Transverse colon (tissue), 4 donors: ENCODE results near the gene NPY5R. TPM values are rescaled to one million over a fixed set of nuclear protein-coding genes. Genes with fewer than 3 reads are reported as not detected.

Experiments
- DNase-seq: peaks from one replicate; pipeline ENCODE4 v3.0.0-alpha.2; 2019
- H3K27ac ChIP-seq, 4 donors: fragments of 200-600 bp; sonication (generic); 2 replicates each; pipeline ENCODE4 v1.5.1; 2016 to 2018; ENCODE audit warnings: inconsistent platforms in 4 of 4
- H3K27me3 ChIP-seq: fragments of 200-600 bp; sonication (generic); 2 replicates; pipeline ENCODE4 v1.5.1; 2017; ENCODE audit warnings: inconsistent platforms
- H3K36me3 ChIP-seq, 4 donors: fragments of 200-600 bp; sonication (generic); 2 replicates each; pipeline ENCODE4 v1.5.1; 2017 to 2019; ENCODE audit warnings: inconsistent platforms in 4 of 4
- H3K4me1 ChIP-seq, 4 donors: fragments of 200-600 bp; sonication (generic); 2 replicates each; pipeline ENCODE4 v1.5.1; 2017 to 2020; ENCODE audit warnings: inconsistent platforms in 4 of 4
- H3K4me3 ChIP-seq, 4 donors: fragments of 200-600 bp; sonication (generic); 1 replicate in 1 of 4; 2 replicates in 3 of 4; pipeline versions ENCODE4 v1.5.1 to v1.6.1; 2017 to 2019; ENCODE audit warnings: inconsistent platforms in 4 of 4
- H3K9me3 ChIP-seq, 2 donors: fragments of 200-600 bp; sonication (generic); 2 replicates each; pipeline ENCODE4 v1.5.1; 2017 to 2019; ENCODE audit warnings: inconsistent platforms in 2 of 2
- CTCF ChIP-seq, 5 experiments: fragments of 200-600 bp in 3 of 5; fragments of 450-650 bp in 2 of 5; sonication (generic) in 3 of 5; IDR thresholded peaks; 1 replicate in 2 of 5; 2 replicates in 3 of 5; pipeline ENCODE4 v1.5.1; 2016 to 2017; ENCODE audit warnings: antibody characterized with exemption in 5 of 5, inconsistent platforms in 3 of 5, mild to moderate bottlenecking in 2 of 5, moderate library complexity in 1 of 5
- EP300 ChIP-seq: sonication (generic); formaldehyde crosslinking; IDR thresholded peaks from one replicate; pipeline ENCODE4 v1.6.1; 2017; ENCODE audit warnings: antibody characterized with exemption, low read depth
- POLR2A ChIP-seq: fragments of 450-650 bp; IDR thresholded peaks from one replicate; pipeline ENCODE4 v1.6.1; 2016; ENCODE audit warnings: antibody characterized with exemption, mild to moderate bottlenecking, moderate library complexity
- POLR2AphosphoS5 ChIP-seq, 3 donors: sonication (generic); formaldehyde crosslinking; IDR thresholded peaks; one replicate each; pipeline ENCODE4 v1.6.1; 2016; ENCODE audit warnings: antibody characterized with exemption in 3 of 3
- WGBS, 2 donors: methylation state at CpG; one replicate each; pipeline ENCODE4 v1.1.5; 2018; ENCODE audit warnings: low coverage in 1 of 2; 5-methylcytosine and 5-hydroxymethylcytosine counted together
- in situ Hi-C, 4 donors: fragments of 200-750 bp; cut with MboI; loops; one replicate each; pipeline versions ENCODE4 v1.15.0 to v1.15.1; 2017; ENCODE audit warnings: low sequenced_read_pairs in 3 of 4, low pct_ligation_motif_present in 1 of 4, low pct_unique_long_range_greater_than_20kb in 1 of 4
- intact Hi-C: fragments of 100-400 bp; cut with DNase I; formaldehyde crosslinking; loops from one replicate; pipeline ENCODE4 v1.15.1; 2023; ENCODE audit warnings: low total_unique reads
- total RNA-seq, 4 donors: library from RNA; depleted of rRNA; stranded (reverse); fragments of >200 nt; gene quantifications; one replicate each; pipeline ENCODE4 v1.1.0, GENCODE V29; 2016

The NPY5R gene
- total RNA-seq, 4 donors from 2014 or later, result 0.64 to 0.82 TPM; not detected in 2

- H3K36me3 ChIP-seq, result no peaks in the 10 kb centered on the region
- H3K4me3 ChIP-seq, result no peak overlapping the region
- DNase-seq, result no peak
- H3K4me1 ChIP-seq, result no peaks in the 10 kb centered on the region
- peaks cover 11 to 14% of the 10 kb centered on the region in 2 donors for H3K9me3 ChIP-seq
- no peak for TF ChIP-seq POLR2AphosphoS5 (IDR thresholded peaks at IDR 0.05)
- no peak for TF ChIP-seq CTCF (IDR thresholded peaks at IDR 0.05)
- TF ChIP-seq EP300, result no peak
- no peak for TF ChIP-seq POLR2A
- H3K27ac ChIP-seq, result no peak overlapping the region
- no peaks in the 10 kb centered on the region for H3K27me3 ChIP-seq
- 95% methylated on average over 1 of the region's 1 CpG; no CpG with 5 or more reads in 1 of the 2 donors for WGBS, 2 donors
- in situ Hi-C loops (no loop called here), intact Hi-C loops (no loop called here)
Observed at GRCh38 chr4:163317110-163317509, 26.6 kb upstream of the NPY5R start.

- no peaks in the 10 kb centered on the region for H3K9me3 ChIP-seq
- TF ChIP-seq CTCF (IDR thresholded peaks at IDR 0.05) (no peak), POLR2AphosphoS5 (IDR thresholded peaks at IDR 0.05) (no peak), POLR2A (no peak), EP300 (no peak)
- peak overlapping the region in 3 of 4 donors; percentile 42 to 57 (median 47) for H3K4me3 ChIP-seq
- in situ Hi-C loops (loop anchor here in 3 of 4 donors (10.0 to 25.0 kb wide), 3 partner anchors 216 to 819 kb away; no protein-coding TSS in a partner anchor), intact Hi-C loops (loop anchor here (5.0 kb wide), 1 partner anchor 834 kb away; no protein-coding TSS in a partner anchor)
- H3K27ac ChIP-seq, result no peak overlapping the region
- peaks cover 0 to 14% (median 6%) of the 10 kb centered on the region in 4 donors for H3K4me1 ChIP-seq
- 30 to 39% methylated on average over 6 to 16 of the region's 16 CpGs for WGBS, 2 donors
- peaks cover 46% of the 10 kb centered on the region for H3K27me3 ChIP-seq
- H3K36me3 ChIP-seq, result no peaks in the 10 kb centered on the region
- DNase-seq, result peak; percentile 19
Observed at GRCh38 chr4:163330916-163331628, 12.6 kb upstream of the NPY5R start.

GRCh38 chr4:163331629-163332376, 11.9 kb upstream of the NPY5R start:
- Histone ChIP-seq H3K9me3 (no peaks in the 10 kb centered on the region), H3K27ac (peak overlapping the region in 2 of 4 donors; percentile 31 to 62), H3K4me3 (peak overlapping the region; percentile 22 to 57 (median 44)), H3K27me3 (peaks cover 46% of the 10 kb centered on the region), H3K4me1 (peaks cover 0 to 14% (median 6%) of the 10 kb centered on the region in 4 donors), H3K36me3 (no peaks in the 10 kb centered on the region)
- no peak for TF ChIP-seq POLR2AphosphoS5 (IDR thresholded peaks at IDR 0.05)
- TF ChIP-seq CTCF (IDR thresholded peaks at IDR 0.05), result no peak
- no peak for TF ChIP-seq POLR2A
- intact Hi-C loops, result loop anchor here (5.0 kb wide), 1 partner anchor 835 kb away; no protein-coding TSS in a partner anchor
- in situ Hi-C loops, result loop anchor here in 3 of 4 donors (10.0 to 25.0 kb wide), 3 partner anchors 217 to 820 kb away; no protein-coding TSS in a partner anchor
- peak; percentile 13 for DNase-seq
- WGBS, 2 donors, result 2 to 4% methylated on average over 14 to 57 of the region's 58 CpGs
